Inferior parietal cortex (tissue), 1 donor: ENCODE measurements around the gene ZNF267.
"Not testable (repeated sequence)": the region's sequence is repeated elsewhere in the genome, so short reads cannot be mapped to it uniquely, and the experiment has no call there.

Source experiments
- DNase-seq: peaks from one replicate; pipeline ENCODE4 v3.0.0-alpha.2; 2016; ENCODE audit errors: extremely low spot score

ZNF267 gene

DNA sequence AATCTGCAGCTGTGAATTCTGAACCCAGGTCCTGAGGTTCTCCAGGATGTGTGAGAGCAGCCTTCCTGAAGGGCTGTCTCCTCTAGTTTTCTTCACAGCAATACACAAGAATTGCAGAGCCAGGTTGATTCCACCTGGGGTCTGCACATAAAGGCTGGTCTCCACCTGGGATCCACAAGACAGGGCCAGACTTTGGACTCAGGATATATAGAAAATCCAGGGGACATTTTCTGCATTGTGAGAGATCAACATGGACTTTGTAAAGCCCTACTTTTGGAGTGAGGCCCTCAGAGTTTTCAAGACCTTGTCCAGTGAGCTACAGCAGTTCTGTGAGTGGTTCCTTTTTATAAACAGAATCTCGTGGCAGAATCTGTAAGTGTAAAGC, 6.3 kb downstream of the ZNF267 start:
- DNase-seq: no peak

DNA sequence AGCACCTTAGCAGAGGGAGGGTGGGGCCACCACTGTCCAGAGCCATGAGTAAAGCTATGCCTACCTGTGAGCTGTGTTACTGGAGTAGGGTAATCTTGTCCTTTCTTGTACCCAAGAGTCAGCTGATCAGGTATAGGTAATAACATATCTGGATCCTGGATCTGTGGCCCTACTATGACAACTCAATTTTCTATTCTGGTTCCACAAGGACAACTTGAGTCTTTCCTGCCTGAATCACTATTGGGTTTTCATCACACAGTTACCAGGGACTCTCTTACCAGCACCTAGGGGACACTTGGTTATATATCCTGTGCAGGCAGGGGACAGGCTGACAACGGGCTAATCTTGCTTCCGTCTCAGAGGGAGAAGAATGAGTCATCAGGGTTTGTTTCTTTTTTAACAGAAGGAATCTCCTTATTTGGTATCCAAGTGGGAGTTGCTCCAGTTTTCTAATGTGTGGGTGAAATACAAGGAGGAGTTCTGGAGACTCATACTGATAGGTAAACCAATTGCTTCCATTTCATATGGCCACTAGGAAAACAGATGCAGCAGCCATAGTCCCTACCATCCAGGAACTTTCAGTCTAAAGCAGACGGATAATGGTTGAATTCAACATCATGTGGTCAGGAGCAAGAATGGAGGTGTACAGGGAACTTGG, 6.8 kb downstream of the ZNF267 start:
- peak; percentile 69 for DNase-seq

DNA sequence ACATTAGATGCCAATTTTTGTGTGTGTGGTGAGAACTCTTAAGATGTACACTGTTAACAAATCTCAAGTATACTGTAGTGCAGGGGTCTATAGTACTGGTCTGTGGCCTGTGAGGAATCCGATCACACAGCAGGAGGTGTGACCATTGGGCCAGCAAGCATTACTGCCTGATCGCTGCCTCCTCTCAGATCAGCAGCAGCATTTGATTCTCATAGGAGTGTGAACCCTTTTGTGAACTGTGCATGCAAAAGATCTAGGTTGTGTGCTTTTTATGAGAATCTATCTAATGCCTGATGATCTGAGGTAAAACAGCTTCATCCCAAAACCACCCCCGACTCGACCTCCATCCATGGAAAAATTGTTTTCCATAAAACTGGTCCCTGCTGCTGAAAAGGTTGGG, 12.6 kb downstream of the ZNF267 start:
- DNase-seq: no peak

DNA sequence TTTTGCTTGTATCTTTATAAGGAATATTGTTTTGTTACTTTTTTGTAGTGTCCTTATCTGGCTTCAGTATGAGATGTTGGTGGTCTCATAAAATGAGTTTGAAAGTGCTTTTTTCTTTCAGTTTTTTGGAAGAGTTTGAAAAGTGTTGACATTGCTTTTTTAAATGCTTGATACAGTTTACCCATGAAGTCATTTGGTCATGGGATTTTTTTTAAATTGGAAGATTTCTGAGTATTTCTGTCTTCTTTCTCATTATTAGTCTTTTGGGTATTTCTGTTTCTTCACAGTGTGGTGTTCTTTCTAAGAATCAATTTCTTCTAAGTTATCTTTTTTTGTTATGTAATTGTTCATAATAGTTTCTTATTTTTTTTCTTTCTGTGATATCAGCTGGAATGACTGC, 15.1 kb downstream of the ZNF267 start:
- DNase-seq: no peak

DNA sequence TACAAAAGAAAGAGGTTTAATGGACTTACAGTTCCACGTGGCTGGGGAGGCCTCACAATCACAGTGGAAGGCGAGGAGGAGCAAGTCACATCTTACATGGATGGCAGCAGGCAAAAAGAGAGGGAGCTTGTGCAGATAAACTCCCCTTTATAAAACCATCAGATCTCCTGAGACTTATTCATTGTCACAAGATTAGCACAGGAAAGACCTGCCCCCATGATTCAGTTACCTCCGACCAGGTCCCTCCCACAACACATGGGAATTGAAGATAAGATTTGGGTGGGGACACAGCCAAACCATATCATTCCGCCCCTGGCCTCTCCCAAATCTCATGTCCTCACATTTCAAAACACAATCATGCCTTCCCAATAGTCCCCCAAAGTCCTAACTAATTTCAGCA, 18.5 kb downstream of the ZNF267 start:
- not testable (repeated sequence) for DNase-seq

DNA sequence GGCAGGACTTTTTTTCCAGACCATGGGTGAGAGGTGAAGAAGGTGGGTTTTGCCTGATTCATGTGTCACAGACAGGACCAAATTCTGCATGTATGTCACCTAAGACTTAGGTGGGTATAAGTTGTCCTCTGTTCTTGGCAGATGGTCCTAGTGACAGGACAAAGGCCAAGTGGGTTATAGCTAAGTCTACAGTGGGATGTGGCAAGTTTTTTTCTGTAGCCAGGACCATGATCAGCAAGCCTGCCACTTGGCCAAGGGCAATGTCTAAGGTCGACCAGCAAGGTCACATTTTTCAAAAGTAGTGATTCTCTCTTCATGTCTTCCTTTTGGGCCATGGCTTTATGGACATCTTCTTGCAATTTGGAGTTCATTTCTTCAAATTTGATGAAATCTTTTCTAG, 20.2 kb downstream of the ZNF267 start:
- DNase-seq: no peak

DNA sequence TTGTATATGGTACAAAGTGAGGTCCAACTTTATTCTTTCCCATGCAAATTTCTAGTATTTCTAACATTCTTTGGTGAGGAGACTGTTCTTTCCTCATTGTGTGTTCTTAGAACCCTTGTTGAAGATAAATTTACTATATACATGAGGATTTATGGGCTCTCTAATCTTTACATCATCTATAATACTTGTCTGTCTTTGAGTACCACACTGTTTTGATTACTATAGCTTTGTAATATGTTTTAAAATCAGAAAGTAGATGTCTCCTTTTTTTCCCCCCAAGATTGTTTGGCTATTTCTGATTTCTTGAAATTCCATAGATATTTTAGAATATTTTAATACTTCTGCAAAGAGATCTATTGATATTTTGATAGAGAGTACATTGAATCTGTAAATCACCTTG, 23.7 kb downstream of the ZNF267 start:
- no peak for DNase-seq

DNA sequence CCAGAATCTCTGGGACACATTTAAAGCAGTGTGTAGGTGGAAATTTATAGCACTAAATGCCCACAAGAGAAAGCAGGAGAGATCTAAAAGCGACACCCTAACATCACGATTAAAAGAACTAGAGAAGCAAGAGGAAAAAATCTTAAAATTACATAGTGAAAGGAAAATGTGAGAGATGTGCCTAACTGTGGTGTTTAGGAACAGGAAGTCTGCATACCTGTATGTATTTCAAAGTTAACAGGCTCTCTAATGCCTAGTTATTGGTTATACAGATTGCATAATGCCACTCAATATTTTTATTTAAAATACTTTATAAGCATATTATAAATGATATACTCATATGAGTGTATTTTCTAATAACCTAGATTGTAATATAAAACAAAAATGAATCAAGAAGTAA, 25.9 kb downstream of the ZNF267 start:
- no peak for DNase-seq

DNA sequence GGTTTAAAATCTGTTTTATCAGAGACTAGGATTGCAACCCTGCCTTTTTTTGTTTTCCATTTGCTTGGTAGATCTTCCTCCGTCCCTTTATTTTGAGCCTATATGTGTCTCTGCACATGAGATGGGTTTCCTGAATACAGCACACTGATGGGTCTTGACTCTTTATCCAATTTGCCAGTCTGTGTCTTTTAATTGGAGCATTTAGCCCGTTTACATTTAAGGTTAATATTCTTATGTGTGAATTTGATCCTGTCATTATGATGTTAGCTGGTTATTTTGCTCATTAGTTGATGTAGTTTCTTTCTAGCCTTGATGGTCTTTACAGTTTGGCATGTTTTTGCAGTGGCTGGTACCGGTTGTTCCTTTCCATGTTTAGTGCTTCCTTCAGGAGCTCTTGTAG, 31.0 kb downstream of the ZNF267 start:
- not testable (repeated sequence) for DNase-seq

DNA sequence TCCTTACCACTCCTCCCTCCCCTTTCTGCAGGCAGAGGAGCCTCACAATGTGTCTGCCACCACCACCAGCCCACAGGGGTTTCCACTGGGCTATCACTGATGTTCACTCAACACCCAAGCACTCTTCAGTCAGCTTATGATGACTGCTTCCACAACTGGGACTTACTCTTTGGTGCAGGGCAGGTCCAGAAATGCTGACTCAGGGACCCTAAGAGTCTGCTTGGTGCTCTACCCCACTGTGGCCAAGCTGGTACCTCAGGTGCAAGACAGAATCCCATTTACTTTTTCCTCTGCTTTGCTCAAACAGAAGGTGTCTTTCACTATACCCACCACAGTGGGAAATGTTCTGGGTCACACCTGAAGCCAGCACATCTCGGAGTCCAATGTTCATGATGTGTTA, 40.1 kb downstream of the ZNF267 start:
- no peak for DNase-seq

DNA sequence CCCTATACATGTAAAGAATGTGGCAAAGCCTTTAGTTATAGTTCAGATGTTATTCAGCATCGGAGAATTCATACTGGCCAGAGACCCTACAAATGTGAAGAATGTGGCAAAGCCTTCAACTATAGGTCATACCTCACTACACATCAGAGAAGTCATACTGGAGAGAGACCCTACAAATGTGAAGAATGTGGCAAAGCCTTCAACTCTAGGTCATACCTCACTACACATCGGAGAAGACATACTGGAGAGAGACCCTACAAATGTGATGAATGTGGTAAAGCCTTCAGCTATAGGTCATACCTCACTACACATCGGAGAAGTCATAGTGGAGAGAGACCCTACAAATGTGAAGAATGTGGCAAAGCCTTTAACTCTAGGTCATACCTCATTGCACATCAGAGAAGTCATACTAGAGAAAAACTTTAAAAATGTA, 42.5 kb downstream of the ZNF267 start:
- no peak for DNase-seq

DNA sequence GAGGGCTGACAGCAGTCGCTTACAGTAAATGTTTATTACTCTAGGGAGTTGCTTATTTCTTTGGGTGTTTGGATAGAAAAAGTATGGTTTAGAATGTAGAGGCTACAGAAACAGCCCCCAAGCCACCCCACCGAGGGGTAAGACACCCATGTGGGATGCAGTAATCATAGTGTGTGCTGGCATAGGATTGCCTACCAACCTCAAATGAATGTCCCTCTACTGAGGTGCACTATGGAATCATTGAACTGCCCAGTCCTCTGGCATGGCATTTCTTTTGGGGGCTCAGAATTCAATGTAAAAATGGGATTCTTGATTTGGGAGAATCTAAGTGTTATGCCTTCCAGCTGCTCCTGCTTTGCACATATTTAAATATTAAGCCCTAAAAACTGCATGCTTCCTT, 46.8 kb downstream of the ZNF267 start:
- no peak for DNase-seq

DNA sequence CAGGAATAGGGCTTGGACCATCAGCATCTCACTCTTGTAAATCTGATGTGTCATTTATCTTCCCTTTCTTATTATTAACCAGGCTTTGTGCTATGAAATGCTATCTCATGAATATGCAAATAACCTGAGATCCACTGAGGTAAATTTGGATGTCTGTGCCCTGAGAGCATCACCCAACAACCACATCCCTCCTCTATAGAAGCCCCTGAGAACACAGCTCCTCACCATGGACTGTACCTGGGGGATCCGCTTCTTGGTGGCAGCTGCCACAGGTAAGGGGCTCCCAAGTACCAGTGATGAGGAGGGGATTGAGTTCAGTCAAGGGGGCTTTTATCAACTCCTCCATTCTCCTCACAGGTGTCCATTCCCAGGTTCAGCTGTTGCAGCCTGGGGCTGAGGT, 78.2 kb downstream of the ZNF267 start:
- DNase-seq: not testable (repeated sequence)

DNA sequence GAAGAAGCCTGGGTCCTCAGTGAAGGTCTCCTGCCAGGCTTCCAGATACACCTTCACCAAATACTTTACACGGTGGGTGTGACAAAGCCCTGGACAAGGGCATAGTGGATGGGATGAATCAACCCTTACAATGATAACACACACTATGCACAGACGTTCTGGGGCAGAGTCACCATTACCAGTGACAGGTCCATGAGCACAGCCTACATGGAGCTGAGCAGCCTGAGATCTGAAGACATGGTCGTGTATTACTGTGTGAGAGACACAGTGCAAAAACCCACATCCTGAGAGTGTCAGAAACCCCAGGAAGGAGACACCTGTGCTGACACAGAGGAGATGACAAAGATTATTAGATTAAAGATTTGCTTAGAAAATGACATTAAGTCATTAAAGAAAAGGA, 78.6 kb downstream of the ZNF267 start:
- not testable (repeated sequence) for DNase-seq

DNA sequence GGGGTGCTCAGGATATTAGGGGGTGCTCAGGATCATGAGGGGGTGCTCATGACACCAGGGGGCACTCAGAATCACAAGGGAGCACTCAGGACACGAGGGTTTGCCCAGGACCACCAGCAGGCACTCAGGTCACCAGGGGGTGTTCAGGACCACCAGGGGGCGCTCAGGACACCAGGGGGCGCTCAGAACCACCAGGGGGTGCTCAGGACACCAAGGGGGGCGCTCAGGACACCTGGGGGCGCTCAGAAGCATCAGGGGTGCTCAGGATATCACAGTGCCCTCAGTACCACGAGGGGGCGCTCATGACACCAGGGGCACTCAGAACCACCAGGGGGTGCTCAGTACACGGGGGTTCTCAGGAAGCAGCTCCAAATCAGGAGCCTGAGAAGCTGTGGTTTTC, 82.6 kb downstream of the ZNF267 start:
- DNase-seq: not testable (repeated sequence)

DNA sequence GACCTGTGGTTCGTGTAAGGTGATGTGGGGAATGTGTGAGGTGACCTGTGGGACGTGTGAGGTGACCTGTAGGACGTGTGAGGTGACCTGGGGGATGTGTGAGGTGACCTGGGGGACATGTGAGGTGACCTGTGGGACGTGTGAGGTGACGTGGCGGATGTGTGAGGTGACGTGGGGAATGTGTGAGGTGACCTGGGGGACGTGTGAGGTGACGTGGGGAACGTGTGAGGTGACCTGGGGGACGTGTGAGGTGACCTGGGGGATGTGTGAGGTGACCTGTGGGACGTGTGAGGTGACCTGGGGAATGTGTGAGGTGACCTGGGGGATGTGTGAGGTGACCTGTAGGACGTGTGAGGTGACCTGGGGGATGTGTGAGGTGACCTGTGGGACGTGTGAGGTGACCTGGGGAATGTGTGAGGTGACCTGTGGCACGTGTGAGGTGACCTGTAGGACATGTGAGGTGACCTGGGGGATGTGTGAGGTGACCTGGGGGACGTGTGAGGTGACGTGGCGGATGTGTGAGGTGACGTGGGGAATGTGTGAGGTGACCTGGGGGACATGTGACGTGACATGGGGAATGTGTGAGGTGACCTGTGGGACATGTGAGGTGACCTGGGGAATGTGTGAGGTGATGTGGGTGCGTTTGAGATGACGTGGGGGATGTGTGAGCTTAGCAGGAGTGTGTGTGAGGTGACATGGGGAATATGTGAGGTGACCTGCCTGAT, 86.7 kb downstream of the ZNF267 start:
- DNase-seq: not testable (repeated sequence)
